Stimulated activated CD8-positive, alpha-beta memory T cell treated with anti-CD3 and anti-CD28 coated beads, Interleukin-7, amount 100 ng/mL, for 4 hours (primary cell): ENCODE data around the gene MED15.
"Not testable (repeated sequence)": the region's sequence is repeated elsewhere in the genome, so short reads cannot be mapped to it uniquely, and the experiment has no call there.

Source experiments
- DNase-seq, 2 donors: peaks; one replicate each; pipeline ENCODE4 v3.0.0-alpha.2; 2020; ENCODE audit warnings: low read depth in 2 of 2

Gene MED15

GRCh38 chr22:20584029-20584871, 76.8 kb downstream of the MED15 start:
- no peak for DNase-seq

DNA sequence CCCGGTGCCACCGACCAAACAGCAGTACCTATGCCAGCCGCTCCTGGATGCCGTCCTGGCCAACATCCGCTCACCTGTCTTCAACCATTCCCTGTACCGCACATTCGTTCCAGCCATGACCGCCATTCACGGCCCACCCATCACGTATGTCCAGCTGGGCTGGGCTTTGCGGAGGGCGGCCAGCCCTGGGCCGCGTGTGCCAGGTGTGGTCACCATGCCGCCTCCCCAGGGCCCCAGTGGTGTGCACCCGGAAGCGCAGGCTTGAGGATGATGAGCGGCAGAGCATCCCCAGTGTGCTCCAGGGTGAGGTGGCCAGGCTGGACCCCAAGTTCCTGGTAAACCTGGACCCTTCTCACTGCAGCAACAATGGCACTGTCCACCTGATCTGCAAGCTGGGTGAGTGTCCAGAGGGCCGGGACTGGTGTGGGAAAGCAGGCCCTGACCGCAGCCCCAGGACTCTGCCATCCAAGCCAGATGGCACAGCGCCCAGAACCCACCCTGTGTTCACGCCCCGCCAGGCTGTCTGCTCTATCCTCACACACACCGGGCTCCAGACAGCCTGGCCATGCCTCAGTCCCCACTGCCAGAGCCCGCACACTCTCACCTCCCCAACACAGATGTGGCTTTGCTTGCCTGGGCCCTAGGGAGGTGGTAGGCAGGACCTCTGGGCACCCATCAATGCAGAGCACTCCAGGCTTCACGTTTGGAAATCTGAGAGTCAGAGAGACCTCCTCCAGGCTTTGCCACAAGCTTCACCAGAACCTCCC, 77.6 kb downstream of the MED15 start:
- no peak for DNase-seq

- DNase-seq = no peak
These were observed 78.4 kb downstream of the MED15 start for GRCh38 chr22:20585639-20586402.

GRCh38 chr22:20586403-20586745, 79.0 kb downstream of the MED15 start:
- no peak for DNase-seq

GRCh38 chr22:20587206-20587958, 80.0 kb downstream of the MED15 start:
- no peak for DNase-seq

DNA sequence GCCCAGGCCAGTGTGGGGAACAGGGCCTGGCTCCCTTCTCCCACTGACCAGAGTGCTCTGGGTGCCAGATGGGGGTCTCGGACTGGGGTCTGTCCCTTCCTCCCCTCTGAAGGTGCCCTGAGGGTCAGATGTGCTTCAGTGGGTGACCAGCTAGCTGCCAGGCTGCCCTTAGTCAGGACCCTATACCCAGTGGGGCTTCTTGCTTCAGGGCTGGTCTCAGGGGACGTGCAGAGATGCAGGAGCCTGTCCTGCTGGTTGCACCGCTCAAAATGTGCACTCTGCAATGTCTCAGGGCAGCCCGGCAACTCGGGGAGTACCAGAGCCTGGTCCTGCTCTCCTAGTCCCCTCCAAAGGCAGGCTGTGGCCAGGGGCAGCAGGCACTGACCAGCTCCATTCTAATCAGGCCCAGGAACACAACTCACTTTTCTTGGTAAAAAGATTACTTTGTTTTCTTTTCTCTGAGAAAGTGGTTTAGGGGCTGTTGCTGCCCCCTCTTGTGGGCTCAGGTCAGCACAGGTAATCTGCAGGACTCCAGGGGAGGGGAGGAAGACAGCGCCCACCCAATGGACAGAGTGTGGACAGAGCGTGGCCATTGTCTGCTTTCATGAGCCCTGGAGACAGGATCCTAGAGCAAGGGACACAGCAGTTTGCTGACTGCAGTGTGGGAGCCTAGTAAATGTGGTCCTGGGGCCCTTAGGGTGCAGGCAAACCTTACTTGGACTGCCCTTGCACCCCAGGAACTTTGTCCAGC, 80.9 kb downstream of the MED15 start:
- no peak for DNase-seq

DNA sequence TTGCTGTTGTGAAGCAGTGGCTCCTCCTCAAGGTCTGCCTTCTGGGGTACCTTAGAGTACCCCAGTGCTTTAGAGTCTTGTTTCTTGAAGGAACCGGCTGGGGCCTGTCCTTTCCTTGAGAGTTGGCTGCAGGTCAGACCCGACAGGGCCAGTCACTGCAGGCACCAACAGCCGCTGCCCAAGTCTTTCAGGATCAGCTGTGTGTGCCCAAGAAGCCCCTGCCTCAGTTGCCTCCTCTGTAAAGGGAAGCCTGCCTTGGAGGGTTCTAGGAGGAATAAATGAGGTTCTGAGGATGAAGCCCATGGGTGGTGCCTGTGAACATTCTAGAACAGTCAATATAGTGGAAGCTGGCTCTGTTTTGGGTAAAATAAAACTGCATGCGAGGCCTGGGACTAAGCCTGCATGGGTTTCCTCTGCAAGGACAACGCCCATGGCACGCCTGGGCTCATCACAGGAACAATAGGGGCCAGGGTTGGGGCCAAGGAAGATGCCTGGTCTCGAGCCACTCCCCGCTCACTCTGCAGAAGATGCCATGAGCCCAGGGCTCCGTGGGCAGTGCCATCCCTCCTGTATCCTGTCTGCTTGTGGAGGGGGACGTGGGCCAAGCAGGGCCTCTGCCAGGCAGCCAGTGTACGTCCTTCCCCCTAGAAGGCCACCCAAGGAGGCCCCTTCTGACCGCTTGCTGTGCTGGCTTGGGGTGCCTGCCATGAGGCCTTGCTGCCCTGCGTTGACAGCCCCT, 81.6 kb downstream of the MED15 start:
- no peak for DNase-seq

- no peak for DNase-seq
These were observed 82.4 kb downstream of the MED15 start for GRCh38 chr22:20589614-20590476.

- no peak for DNase-seq
These were observed 83.3 kb downstream of the MED15 start for GRCh38 chr22:20590477-20591294.

GRCh38 chr22:20591295-20591645, 83.9 kb downstream of the MED15 start:
- DNase-seq = no peak

DNA sequence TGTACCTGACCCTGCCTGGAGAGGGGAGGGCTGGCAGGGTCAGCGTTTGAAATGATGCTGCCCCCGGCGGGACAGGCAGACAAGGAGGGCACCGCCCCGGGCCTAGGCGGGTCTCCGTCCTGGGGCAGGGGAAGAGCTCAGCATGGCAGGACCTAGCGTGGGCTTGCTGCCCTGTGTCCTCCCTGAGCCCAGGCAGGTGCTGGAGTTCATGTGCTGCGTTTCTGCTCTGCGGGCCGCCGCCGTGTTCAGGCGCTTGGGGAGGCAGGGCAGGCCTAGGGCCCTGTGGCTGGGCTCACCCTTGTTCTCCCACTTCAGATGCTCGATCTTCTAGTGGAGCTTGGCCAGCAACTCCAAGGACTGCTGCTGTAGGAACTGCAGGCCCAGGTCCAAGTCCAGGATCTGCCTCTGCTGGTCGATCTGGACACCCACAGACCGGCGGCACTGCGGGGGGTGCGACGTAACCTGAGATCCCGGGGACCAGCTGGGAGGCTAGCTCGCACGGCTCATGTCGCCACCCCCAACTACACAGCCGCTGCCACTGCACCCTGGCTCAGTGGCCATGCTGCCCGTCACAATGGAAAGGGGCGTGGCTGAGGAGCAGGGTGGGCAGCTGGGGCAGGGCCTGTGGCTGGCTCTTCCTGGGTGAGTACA, 84.4 kb downstream of the MED15 start:
- DNase-seq = no peak

DNA sequence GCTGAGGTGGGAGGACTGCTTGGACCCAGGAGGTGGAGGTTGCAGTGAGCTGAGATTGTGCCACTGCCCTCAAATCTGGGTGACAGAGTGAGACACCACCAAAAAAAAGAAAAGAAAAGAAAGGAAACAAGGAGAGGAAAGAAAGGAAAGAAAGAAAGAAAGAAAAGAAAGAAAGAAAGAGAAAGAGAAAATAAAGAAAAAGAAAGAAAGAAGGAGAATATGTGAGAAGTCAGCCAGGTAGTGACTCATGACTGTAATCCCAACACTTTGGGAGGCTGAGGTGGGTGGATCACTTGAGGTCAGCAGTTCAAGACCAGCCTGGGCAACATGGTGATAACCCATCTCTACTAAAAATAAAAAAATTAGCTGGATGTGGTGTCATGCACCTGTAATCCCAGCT, 86.6 kb downstream of the MED15 start:
- not testable (repeated sequence) for DNase-seq

- not testable (repeated sequence) for DNase-seq
These were observed 87.1 kb downstream of the MED15 start for GRCh38 chr22:20594486-20594885.

DNA sequence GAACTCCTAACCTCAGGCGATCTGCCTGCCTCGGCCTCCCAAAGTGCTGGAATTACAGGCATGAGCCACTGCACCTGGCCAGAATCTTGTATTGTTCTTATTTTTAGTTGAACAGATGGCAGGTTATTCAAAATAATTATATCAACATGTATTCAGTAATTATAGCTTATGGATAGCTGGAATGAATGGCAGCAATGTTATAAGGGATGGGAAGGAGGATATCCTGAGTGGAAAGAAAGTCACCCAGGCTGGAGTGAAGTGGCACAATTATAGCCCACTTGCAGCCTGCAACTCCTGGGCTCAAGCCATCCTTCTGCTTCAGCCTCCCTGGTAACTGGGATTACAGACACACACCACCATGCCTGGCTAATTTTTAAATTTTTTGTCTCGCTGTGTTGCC, 88.1 kb downstream of the MED15 start:
- DNase-seq = no peak

GRCh38 chr22:20599117-20599516, 91.7 kb downstream of the MED15 start:
- no peak for DNase-seq

DNA sequence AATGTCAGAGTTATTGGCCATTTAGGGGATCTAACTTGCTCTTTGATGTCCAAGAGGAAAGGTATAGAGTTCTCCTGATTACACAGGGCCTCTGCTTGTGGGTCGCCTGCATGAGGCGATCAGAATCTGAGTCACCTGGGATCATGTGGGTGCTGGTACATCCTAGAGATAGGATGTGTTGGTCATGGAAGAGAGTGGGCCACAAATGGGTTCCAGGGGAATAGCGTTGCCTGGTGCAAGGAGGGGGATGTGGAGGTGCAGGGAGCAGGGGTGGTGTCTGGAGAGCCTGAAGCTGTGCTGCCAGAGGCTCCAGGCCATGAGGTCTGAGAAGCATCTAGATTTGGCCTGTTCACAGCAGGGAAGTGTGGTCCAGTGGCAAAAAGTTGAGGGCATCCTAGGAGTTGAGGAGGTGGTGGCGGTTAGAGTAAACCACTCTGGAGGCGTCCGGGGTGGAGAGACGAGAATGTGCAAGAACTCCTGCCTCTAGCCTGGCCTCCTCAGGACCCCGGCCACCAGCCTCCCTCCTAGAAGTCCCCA, 92.8 kb downstream of the MED15 start:
- no peak for DNase-seq

DNA sequence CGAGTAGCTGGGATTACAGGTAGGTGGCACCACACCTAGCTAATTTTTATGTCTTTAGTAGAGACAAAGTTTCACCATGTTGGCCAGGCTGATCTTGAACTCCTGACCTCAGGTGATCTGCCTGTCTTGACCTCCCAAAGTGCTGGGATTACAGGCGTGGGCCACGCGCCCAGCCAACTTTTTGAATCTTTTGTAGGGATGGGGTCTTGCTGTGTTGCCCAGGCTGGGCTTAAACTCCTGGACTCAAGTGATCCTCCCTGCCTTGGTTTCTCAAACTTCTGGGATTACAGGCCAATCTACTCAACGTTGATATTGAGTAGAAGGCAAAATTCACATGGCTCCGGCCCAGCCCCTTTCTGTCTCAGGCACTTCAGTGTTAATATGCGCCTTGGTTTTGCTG, 93.9 kb downstream of the MED15 start:
- no peak for DNase-seq
